HFFc6 (cell line): ENCODE measurements around the gene ZNF831. TPM values are rescaled to one million over a fixed set of nuclear protein-coding genes. Genes with fewer than 3 reads are reported as not detected.

Experiments used
- DNase-seq: peaks from one replicate; pipeline ENCODE4 v3.0.0-alpha.2; 2018
- H3K27ac Mint-ChIP-seq: 2 replicates; pipeline ENCODE4 v1.8.0; 2020; ENCODE audit warnings: mild to moderate bottlenecking, mixed read lengths
- H3K27me3 Mint-ChIP-seq: 2 replicates; pipeline ENCODE4 v1.8.0; 2021; ENCODE audit warnings: mild to moderate bottlenecking, moderate library complexity, mixed read lengths; ENCODE audit not compliant: insufficient read depth
- H3K36me3 Mint-ChIP-seq: 2 replicates; pipeline ENCODE4 v1.8.0; 2021; ENCODE audit warnings: low read depth, mixed read lengths
- H3K4me1 Mint-ChIP-seq: 2 replicates; pipeline ENCODE4 v1.8.0; 2020; ENCODE audit warnings: low read depth, mixed read lengths
- H3K4me3 Mint-ChIP-seq: 2 replicates; pipeline ENCODE4 v1.8.0; 2020; ENCODE audit warnings: mild to moderate bottlenecking, moderate library complexity, mixed read lengths
- H3K9me3 Mint-ChIP-seq: 2 replicates; pipeline ENCODE4 v1.8.0; 2020; ENCODE audit warnings: mild to moderate bottlenecking, mixed read lengths
- CTCF ChIP-seq: fragments of 200-600 bp; sonication (generic); IDR thresholded peaks from 2 replicates; pipeline ENCODE4 v1.5.0; 2021; ENCODE audit warnings: antibody characterized with exemption, mild to moderate bottlenecking
- total RNA-seq, 6 experiments: library from RNA; stranded (reverse); fragmentation: NEBNext Ultra II Directional; extraction: Animal tissue kit (Norgen Biotek cat#: 25700); gene quantifications; 2 replicates in 1 of 6; 3 replicates in 5 of 6; pipeline ENCODE4 v1.2.3, GENCODE V29; 2021

The ZNF831 gene
- total RNA-seq, 6 experiments from 2014 or later = not detected

GRCh38 chr20:59125332-59125731 is 38.3 kb upstream of the ZNF831 start:
- DNase-seq = no peak
- no peak for TF ChIP-seq CTCF
- Mint-ChIP-seq H3K27me3 (peaks cover 8% of the 10 kb centered on the region), H3K9me3 (peaks cover 10% of the 10 kb centered on the region; the same call in 1 of the 2 replicates), H3K27ac (no peak overlapping the region), H3K4me3 (no peak overlapping the region), H3K4me1 (no peaks in the 10 kb centered on the region), H3K36me3 (no peaks in the 10 kb centered on the region)

GRCh38 chr20:59125836-59126235 is 37.8 kb upstream of the ZNF831 start:
- H3K4me3 Mint-ChIP-seq = no peak overlapping the region
- TF ChIP-seq CTCF = no peak
- no peak for DNase-seq
- peaks cover 10% of the 10 kb centered on the region; the same call in 1 of the 2 replicates for H3K9me3 Mint-ChIP-seq
- H3K36me3 Mint-ChIP-seq = no peaks in the 10 kb centered on the region
- peaks cover 8% of the 10 kb centered on the region for H3K27me3 Mint-ChIP-seq
- no peaks in the 10 kb centered on the region for H3K4me1 Mint-ChIP-seq
- H3K27ac Mint-ChIP-seq = no peak overlapping the region

- Mint-ChIP-seq H3K36me3 (no peaks in the 10 kb centered on the region), H3K9me3 (peaks cover 3% of the 10 kb centered on the region; the same call in 1 of the 2 replicates), H3K27ac (no peak overlapping the region), H3K4me3 (no peak overlapping the region), H3K27me3 (peaks cover 12% of the 10 kb centered on the region), H3K4me1 (no peaks in the 10 kb centered on the region)
- no peak for TF ChIP-seq CTCF
- no peak for DNase-seq
These were observed 35.8 kb upstream of the ZNF831 start for GRCh38 chr20:59127839-59128238.

GRCh38 chr20:59131551-59132285 is 31.9 kb upstream of the ZNF831 start:
- no peak overlapping the region for H3K27ac Mint-ChIP-seq
- peaks cover 11% of the 10 kb centered on the region for H3K27me3 Mint-ChIP-seq
- no peaks in the 10 kb centered on the region for H3K36me3 Mint-ChIP-seq
- H3K4me3 Mint-ChIP-seq = no peak overlapping the region
- peaks cover 3% of the 10 kb centered on the region; the same call in 1 of the 2 replicates for H3K9me3 Mint-ChIP-seq
- H3K4me1 Mint-ChIP-seq = no peaks in the 10 kb centered on the region
- TF ChIP-seq CTCF = no peak
- DNase-seq = no peak

GRCh38 chr20:59134182-59134581 is 29.4 kb upstream of the ZNF831 start:
- no peak for DNase-seq
- no peak for TF ChIP-seq CTCF
- Mint-ChIP-seq H3K27me3 (peaks cover 9% of the 10 kb centered on the region), H3K36me3 (no peaks in the 10 kb centered on the region), H3K9me3 (no peaks in the 10 kb centered on the region; the same call in 1 of the 2 replicates), H3K4me1 (no peaks in the 10 kb centered on the region), H3K4me3 (no peak overlapping the region), H3K27ac (no peak overlapping the region)
